NB4 (cell line): ENCODE results near the gene TTC22.

Experiments
- CTCF ChIP-seq: IDR thresholded peaks from one replicate; pipeline ENCODE4 v1.5.1; 2012; ENCODE audit warnings: low read depth, low read length
- MAX ChIP-seq: IDR thresholded peaks from 2 replicates; pipeline ENCODE4 v1.6.1; 2011; ENCODE audit warnings: low read depth, low read length
- POLR2A ChIP-seq: IDR thresholded peaks from 2 replicates; pipeline ENCODE4 v1.6.1; 2011; ENCODE audit warnings: mild to moderate bottlenecking; ENCODE audit not compliant: insufficient read length; ENCODE audit errors: extremely low read depth

GRCh38 chr1:54846716-54847284, 45.7 kb upstream of the TTC22 start:
- TF ChIP-seq CTCF (no peak), POLR2A (no peak), MAX (no peak)
